Upper lobe of left lung (tissue), 4 donors: Measurements from ENCODE around the gene LCE7A.

Experiments
- EP300 ChIP-seq, 4 donors: sonication (generic); formaldehyde crosslinking; IDR thresholded peaks; one replicate each; pipeline ENCODE4 v1.5.1; 2017; ENCODE audit warnings: antibody characterized with exemption in 4 of 4, control low read depth in 2 of 4
- POLR2A ChIP-seq, 4 donors: fragments of 450-650 bp; IDR thresholded peaks; one replicate each; pipeline ENCODE4 v1.5.1; 2016 to 2017; ENCODE audit warnings: antibody characterized with exemption in 4 of 4, mild to moderate bottlenecking in 2 of 4
- TF ChIP-seq, protein P1 (sequence below), 6 experiments: fragments of 450-650 bp in 4 of 6; fragments of 200-600 bp in 2 of 6; sonication (generic) in 2 of 6; IDR thresholded peaks; one replicate each; pipeline ENCODE4 v1.5.1; 2016 to 2019; ENCODE audit warnings: antibody characterized with exemption in 6 of 6

DNA sequence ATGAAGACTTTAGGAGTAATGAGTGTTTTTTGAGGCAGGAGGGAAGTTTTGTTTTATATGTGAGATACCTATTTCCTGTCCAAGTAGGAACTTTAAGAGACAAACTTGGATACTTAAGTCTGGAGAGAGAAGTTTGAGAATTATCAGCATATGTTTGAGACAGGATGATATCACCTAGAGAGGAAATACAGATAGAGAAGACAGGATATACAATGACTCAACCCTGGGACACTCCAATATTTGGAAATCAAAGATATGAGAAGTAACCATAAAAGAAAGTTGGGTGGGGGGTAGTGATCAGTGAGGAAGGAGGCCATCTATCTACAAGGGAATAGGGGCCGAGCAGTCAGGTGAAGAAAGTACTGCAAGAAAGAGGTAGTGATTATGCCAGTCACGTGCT, 6.5 kb downstream of the LCE7A start:
- TF ChIP-seq, protein P1, sequence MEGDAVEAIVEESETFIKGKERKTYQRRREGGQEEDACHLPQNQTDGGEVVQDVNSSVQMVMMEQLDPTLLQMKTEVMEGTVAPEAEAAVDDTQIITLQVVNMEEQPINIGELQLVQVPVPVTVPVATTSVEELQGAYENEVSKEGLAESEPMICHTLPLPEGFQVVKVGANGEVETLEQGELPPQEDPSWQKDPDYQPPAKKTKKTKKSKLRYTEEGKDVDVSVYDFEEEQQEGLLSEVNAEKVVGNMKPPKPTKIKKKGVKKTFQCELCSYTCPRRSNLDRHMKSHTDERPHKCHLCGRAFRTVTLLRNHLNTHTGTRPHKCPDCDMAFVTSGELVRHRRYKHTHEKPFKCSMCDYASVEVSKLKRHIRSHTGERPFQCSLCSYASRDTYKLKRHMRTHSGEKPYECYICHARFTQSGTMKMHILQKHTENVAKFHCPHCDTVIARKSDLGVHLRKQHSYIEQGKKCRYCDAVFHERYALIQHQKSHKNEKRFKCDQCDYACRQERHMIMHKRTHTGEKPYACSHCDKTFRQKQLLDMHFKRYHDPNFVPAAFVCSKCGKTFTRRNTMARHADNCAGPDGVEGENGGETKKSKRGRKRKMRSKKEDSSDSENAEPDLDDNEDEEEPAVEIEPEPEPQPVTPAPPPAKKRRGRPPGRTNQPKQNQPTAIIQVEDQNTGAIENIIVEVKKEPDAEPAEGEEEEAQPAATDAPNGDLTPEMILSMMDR (IDR thresholded peaks at IDR 0.05) = no peak
- TF ChIP-seq POLR2A (IDR thresholded peaks at IDR 0.05) (no peak), EP300 (IDR thresholded peaks at IDR 0.05) (no peak)
